ENCODE data around the gene USP44. TPM values are rescaled to one million over a fixed set of nuclear protein-coding genes. Genes with fewer than 3 reads are reported as not detected.
A peak's percentile ranks its signal among the peaks of the same experiment; 100 is the strongest.
"Not testable (repeated sequence)": the region's sequence is repeated elsewhere in the genome, so short reads cannot be mapped to it uniquely, and the experiment has no call there.

Gene USP44
- total RNA-seq, result under 1 TPM; 0.82 to 0.93 TPM

DNA sequence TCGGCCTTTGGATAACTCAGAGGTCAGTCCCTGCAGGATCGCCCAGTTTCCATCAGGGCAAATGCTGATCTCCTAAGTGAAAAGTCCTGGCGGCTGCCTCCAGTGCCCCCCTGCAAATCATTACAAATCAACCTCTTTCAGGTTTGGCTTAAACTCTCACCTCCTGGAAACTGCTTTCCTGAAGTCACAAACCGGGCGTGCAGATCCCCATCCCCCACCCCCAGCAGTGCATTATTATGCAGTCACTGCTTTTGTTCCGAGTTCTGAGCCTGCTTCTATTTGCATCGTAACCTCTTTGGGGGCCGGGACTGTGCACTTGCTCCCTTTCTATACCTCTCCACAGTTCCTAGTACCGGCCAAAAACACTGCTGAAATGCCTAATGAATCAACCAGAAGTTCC, at the start of gene USP44:
Gene USP44 (minus strand): TSS at position 172 of the 400 bp plus-strand sequence. CDS start 17,220 bp downstream, outside the sequence.
- no peaks in the 10 kb centered on the region for H3K36me3 Mint-ChIP-seq (ENCODE audit: low read depth)
- H3K27ac Mint-ChIP-seq, result no peak within 1 kb of the TSS
- no peaks in the 10 kb centered on the region for H3K9me3 Mint-ChIP-seq
- peaks cover 8% of the 10 kb centered on the region for H3K27me3 Mint-ChIP-seq
- H3K4me3 Mint-ChIP-seq, result peak within 1 kb of the TSS; percentile 9
- no peaks in the 10 kb centered on the region for H3K4me1 Mint-ChIP-seq
- ATAC-seq (replicated peaks), result no peak

DNA sequence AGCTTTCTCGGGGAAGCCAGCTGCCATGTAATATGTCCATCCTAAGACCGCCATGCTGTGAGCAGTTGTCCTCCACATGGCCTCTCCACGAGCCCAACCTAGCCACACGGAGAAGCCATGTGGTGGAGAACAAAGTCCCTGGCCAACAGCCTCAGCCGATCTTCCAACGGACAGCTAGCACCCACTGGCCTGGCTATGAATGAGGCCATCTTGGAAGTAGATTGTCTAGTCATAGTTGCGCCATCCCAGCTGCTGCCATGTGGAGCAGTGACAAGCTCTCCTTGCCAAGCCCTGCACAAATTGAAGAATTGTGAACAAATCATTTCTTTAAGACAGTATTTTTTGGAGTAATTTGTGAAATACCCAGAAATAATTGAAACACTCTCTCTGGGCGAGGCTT, 49.3 kb upstream of the USP44 start:
- H3K36me3 Mint-ChIP-seq (ENCODE audit: low read depth), result no peaks in the 10 kb centered on the region
- no peaks in the 10 kb centered on the region for H3K9me3 Mint-ChIP-seq
- no peaks in the 10 kb centered on the region for H3K4me1 Mint-ChIP-seq
- no peak overlapping the region for H3K27ac Mint-ChIP-seq
- no peak for ATAC-seq (replicated peaks)
- no peak overlapping the region for H3K4me3 Mint-ChIP-seq
- peaks cover 11% of the 10 kb centered on the region for H3K27me3 Mint-ChIP-seq

DNA sequence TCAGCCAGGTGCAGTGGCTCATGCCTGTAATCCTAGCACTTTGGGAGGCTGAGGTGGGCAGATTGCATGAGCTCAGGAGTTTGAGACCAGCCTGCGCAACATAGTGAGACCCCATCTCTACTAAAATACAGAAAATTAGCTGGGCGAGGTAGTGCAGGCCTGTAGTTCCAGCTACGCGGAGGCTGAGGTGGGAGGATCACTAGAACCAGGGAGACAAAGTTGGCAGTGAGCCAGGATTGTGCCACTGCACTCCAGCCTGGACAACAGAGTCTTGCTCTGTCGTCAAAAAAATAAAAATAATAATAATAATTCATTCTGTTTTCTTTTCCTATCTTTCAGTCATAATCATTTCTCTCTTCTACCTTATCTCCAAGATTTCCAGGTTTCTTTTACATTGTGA, 48.6 kb upstream of the USP44 start:
- no peak for ATAC-seq (replicated peaks)

DNA sequence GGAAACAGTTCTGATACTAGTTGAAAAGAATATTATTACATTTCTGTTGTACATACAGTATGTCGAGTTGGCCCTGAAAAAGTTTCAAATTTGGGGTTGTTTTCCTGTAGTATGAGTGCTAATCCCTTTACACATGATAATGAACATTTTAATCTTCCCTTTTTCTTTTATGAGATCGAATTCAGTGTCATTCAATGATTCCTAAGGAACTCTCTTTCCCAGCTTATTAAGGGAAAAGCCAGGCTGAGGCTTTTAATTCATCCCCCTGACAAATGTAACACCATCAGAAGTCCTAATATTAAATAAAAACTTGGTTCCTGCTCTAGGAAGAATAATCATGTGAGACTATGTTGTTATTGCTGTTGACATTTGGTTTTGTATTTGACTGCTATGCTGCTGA, 42.9 kb upstream of the USP44 start:
- ATAC-seq (replicated peaks), result no peak
- Mint-ChIP-seq H3K4me1 (no peaks in the 10 kb centered on the region), H3K27ac (no peak overlapping the region), H3K4me3 (no peak overlapping the region), H3K36me3 (ENCODE audit: low read depth) (no peaks in the 10 kb centered on the region), H3K27me3 (no peaks in the 10 kb centered on the region), H3K9me3 (no peaks in the 10 kb centered on the region)

More for the DNA sequence above, 48.6 kb upstream of the USP44 start:
- no peak overlapping the region for H3K4me3 Mint-ChIP-seq
- no peaks in the 10 kb centered on the region for H3K36me3 Mint-ChIP-seq (ENCODE audit: low read depth)
- no peak overlapping the region for H3K27ac Mint-ChIP-seq
- H3K27me3 Mint-ChIP-seq, result peaks cover 11% of the 10 kb centered on the region
- no peaks in the 10 kb centered on the region for H3K4me1 Mint-ChIP-seq
- no peaks in the 10 kb centered on the region for H3K9me3 Mint-ChIP-seq

DNA sequence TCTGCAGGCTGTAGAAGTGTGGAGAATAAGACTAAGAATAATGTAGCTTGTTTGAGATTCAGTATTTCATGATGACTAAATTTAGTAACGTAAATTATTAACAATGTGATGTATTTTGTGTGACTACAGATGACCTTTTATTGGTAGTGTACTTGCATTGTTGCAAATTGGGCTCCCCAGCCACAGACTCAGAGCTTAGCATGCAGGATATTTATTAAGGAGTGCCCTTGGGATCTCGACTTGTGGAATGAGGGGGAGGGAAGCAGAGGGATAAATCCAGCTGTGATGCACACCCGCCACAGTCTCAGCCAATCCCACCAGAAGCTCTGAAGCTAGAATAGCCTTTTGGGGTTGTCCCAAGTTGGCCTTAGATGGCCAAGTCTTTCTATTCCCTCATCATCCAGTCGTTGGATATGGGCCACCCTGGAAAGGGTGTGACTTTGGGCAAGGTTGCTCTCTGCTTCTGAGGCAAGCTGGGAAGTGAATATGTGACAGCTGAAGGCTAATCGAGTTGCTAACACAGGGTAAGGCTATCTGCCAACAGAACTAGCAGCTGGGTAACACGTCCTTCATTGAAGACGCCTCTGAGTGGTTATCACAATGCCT, 42.1 kb upstream of the USP44 start:
- H3K36me3 Mint-ChIP-seq (ENCODE audit: low read depth), result no peaks in the 10 kb centered on the region
- no peak overlapping the region for H3K4me3 Mint-ChIP-seq
- H3K27me3 Mint-ChIP-seq, result no peaks in the 10 kb centered on the region
- H3K4me1 Mint-ChIP-seq, result no peaks in the 10 kb centered on the region
- H3K27ac Mint-ChIP-seq, result no peak overlapping the region
- no peaks in the 10 kb centered on the region for H3K9me3 Mint-ChIP-seq
- ATAC-seq (replicated peaks), result no peak

DNA sequence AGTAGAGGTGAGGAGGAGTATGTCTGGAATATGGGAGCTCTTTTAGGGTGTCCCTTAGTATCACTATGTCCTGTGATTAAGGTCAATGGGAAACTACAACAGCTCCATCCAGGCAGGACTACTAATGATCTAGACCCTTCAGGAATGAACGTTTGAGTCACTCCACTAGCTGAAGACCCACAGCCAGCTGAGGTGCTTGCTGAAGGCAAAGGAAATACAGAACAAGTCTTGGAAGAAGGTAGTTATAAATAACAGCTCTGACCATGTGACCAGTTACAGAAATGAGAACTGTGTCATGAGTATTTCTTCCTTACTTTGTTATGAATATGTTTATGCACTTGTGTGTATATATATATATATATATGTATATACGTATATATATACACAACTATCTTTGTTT, 40.5 kb upstream of the USP44 start:
- H3K27ac Mint-ChIP-seq, result no peak overlapping the region

DNA sequence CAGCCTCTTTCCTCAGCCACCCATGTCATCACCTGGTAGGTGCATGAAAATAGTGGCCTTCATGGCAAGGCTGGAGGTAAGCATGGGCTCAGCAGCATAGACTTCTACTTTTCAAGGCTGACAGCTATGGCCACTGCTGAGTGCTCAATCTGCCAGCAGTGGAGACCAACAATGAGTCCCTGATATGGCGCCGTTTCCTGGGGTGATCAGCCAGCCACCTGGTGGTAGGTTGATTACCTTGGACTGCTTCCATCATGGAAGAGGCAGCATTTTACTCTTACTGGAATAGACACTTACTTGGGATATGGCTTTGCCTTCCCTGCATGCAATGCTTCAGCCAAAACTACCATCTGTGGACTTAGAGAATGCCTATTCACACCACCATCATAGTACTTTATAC, 39.5 kb upstream of the USP44 start:
- H3K4me3 Mint-ChIP-seq, result no peak overlapping the region
- no peaks in the 10 kb centered on the region for H3K4me1 Mint-ChIP-seq
- H3K36me3 Mint-ChIP-seq (ENCODE audit: low read depth), result no peaks in the 10 kb centered on the region
- H3K9me3 Mint-ChIP-seq, result no peaks in the 10 kb centered on the region
- H3K27ac Mint-ChIP-seq, result no peak overlapping the region
- ATAC-seq (replicated peaks), result no peak
- H3K27me3 Mint-ChIP-seq, result peaks cover 9% of the 10 kb centered on the region

More for the DNA sequence above, 40.5 kb upstream of the USP44 start:
- H3K36me3 Mint-ChIP-seq (ENCODE audit: low read depth), result no peaks in the 10 kb centered on the region
- H3K4me1 Mint-ChIP-seq, result no peaks in the 10 kb centered on the region
- H3K9me3 Mint-ChIP-seq, result no peaks in the 10 kb centered on the region
- ATAC-seq (replicated peaks), result no peak
- no peak overlapping the region for H3K4me3 Mint-ChIP-seq
- H3K27me3 Mint-ChIP-seq, result peaks cover 9% of the 10 kb centered on the region

DNA sequence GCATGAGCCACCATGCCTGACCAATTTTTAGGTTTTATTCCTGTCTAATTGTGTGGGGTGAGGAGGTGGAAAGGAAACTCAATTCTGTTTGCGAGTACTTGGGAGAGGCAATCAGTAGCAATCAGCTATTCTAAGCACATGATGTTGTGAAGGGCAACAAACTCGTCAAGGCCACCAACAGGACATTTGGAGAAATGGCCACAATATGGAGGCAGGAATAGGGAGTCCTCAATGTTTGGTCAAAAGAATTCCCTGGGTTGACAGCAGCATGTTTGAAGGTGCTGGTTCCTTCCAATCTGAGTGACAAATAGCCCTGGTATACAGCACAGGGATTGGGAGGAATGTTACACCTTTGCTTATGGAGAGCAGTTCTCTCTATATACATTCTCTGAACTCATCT, 32.7 kb upstream of the USP44 start:
- Mint-ChIP-seq H3K27me3 (peaks cover 17% of the 10 kb centered on the region), H3K4me1 (no peaks in the 10 kb centered on the region), H3K27ac (no peak overlapping the region), H3K4me3 (no peak overlapping the region), H3K36me3 (ENCODE audit: low read depth) (no peaks in the 10 kb centered on the region), H3K9me3 (no peaks in the 10 kb centered on the region)
- ATAC-seq (replicated peaks), result no peak

DNA sequence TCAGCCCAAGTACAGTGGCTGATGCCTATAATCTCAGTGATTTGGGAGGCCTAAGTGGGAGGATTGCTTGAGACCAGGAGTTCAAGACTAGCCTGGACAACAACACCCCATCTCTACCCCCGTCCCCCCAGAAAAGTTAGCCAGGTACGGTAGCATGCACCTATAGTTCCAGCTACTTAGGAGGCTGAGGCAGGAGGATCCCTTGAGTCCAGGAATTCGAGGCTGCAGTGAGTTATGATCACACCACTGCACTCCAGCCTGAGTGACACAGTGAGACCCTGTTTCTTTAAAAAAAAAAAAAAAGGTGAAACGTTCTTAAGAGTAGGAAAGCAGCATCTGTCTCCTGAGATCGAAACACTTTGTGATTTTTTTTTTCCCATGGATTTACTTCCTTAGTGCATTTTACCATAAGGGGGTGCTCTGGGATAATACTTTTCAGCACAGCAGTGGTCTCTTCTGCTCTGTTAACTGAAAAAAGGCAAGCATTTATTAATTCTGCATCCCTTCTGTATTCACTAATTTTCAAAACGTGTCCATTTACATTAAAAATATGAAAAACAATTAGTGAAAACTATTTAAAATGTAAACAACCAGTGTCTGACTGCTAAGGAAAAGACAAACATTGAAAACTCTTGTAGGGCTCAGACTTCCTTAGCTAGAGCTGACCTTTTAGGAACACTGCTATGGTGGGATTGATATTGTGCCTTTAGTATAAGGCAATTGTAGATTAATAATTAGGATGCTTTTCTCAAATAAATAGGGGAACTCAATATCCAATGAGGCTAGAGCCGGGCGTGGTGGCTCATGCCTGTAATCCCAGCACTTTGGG, 31.2 kb upstream of the USP44 start:
- Mint-ChIP-seq H3K4me1 (no peaks in the 10 kb centered on the region), H3K27me3 (peaks cover 20% of the 10 kb centered on the region)

DNA sequence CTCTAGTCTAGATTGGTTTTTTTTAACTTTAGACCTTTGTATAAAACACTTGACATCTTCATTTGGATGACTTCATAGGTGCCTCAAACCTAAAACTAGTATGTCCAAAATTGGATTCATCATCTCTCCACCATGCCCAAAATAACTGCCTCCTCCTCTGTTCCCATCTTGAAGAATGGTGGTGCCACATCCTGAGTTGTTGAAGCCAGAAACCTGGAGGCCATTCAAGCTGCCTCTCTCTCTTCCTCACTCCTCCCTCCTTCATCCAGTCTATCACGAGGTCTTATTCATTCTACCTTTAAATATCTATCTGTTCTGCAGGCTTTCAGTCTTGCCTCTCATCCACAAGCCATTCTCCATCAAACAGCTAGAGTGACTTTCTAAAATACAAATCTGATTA, 26.5 kb upstream of the USP44 start:
- H3K36me3 Mint-ChIP-seq (ENCODE audit: low read depth), result no peaks in the 10 kb centered on the region
- no peaks in the 10 kb centered on the region for H3K9me3 Mint-ChIP-seq
- no peak overlapping the region for H3K4me3 Mint-ChIP-seq
- peaks cover 12% of the 10 kb centered on the region for H3K27me3 Mint-ChIP-seq
- H3K4me1 Mint-ChIP-seq, result no peaks in the 10 kb centered on the region
- no peak for ATAC-seq (replicated peaks)
- no peak overlapping the region for H3K27ac Mint-ChIP-seq

More for the DNA sequence above, 31.2 kb upstream of the USP44 start:
- Mint-ChIP-seq H3K4me3 (no peak overlapping the region), H3K27ac (no peak overlapping the region), H3K9me3 (no peaks in the 10 kb centered on the region), H3K36me3 (ENCODE audit: low read depth) (no peaks in the 10 kb centered on the region)
- no peak for ATAC-seq (replicated peaks)

DNA sequence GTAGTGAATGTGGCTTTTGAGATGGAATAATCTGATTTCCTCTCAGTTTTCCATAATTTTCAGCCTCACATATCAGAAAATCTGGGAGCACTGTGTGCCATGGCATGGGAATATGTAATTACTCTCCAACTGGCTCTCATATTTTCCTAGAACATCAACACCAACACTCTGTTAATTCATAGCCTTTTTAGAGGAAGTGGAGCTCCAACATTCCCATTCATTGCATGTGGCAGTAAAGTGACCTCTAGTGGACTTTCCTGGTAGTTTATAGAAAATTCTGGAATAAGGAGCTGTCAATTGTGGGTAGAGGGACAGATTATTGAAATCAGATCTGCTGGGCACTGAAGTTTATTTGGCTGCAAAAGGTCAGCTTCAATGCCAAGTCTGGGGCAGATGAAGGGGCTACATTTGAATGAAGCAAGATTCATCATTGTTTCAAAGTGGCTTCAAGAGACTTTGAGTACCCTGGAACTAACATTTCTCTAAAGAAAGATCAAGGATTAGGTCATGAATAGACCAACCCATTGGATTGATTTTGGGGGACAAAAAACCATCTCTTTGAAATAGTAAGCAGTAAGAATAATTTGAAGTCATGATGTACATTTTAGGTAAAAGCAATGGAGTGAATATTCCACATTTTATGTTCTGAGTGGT, 23.6 kb upstream of the USP44 start:
- Mint-ChIP-seq H3K4me1 (no peaks in the 10 kb centered on the region), H3K9me3 (no peaks in the 10 kb centered on the region), H3K4me3 (no peak overlapping the region), H3K27ac (no peak overlapping the region), H3K36me3 (ENCODE audit: low read depth) (no peaks in the 10 kb centered on the region), H3K27me3 (peaks cover 10% of the 10 kb centered on the region)
- no peak for ATAC-seq (replicated peaks)

DNA sequence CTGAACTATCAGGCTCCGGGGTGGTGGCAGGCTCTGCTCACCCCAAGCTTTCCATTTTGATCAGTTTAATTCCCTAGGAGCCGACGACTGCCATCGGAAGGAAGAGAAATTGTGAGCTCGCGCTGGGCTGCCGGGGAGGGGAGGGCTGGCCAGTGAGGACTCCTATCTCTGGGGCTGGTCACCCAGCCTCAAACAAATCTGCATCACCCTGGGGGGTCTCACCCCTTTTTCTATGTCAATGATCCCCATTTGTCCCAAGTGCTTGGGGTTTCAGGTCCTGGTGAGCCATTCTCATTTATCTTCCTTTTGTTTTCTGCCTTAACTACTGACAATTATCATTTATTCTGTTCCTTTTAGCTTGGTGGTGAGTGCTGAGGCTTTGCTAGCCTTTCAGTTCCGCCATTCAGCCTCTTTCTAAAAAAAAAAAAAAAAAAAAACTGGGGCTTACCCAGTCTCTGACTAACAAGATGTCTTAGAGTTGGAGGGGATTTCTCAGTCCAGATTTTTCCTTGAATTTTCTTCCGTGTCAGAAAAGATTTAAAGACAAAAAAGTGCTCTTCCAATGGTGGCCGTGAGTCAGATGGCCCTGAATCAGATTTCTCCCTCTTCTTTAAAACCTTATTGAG, 22.8 kb upstream of the USP44 start:
- H3K9me3 Mint-ChIP-seq, result no peaks in the 10 kb centered on the region
- H3K36me3 Mint-ChIP-seq (ENCODE audit: low read depth), result no peaks in the 10 kb centered on the region
- H3K4me3 Mint-ChIP-seq, result no peak overlapping the region
- ATAC-seq (replicated peaks), result no peak
- peaks cover 10% of the 10 kb centered on the region for H3K27me3 Mint-ChIP-seq
- no peaks in the 10 kb centered on the region for H3K4me1 Mint-ChIP-seq
- H3K27ac Mint-ChIP-seq, result peak overlapping the region; percentile 36

DNA sequence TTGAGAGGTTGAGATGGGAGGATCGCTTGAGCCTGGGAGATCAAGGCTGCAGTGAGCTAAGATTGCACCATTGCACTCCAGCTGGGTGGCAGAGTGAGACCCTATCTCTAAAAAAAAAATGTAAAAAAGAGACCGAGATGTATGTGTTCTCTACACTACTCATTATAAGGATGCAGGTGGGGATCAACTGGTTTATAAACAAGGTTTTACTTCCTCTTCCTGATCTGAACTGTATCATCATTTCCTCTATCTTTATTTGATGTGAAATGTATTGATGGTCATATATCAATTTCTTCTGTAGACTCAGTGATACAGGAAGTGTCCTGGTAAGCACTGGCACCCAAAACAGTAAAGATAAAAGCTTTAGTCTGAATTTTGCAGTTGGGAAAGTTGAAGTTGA, 20.1 kb upstream of the USP44 start:
- no peak for ATAC-seq (replicated peaks)
- Mint-ChIP-seq H3K9me3 (no peaks in the 10 kb centered on the region), H3K4me3 (no peak overlapping the region), H3K27me3 (peaks cover 8% of the 10 kb centered on the region), H3K4me1 (peaks cover 5% of the 10 kb centered on the region), H3K27ac (no peak overlapping the region), H3K36me3 (ENCODE audit: low read depth) (no peaks in the 10 kb centered on the region)

DNA sequence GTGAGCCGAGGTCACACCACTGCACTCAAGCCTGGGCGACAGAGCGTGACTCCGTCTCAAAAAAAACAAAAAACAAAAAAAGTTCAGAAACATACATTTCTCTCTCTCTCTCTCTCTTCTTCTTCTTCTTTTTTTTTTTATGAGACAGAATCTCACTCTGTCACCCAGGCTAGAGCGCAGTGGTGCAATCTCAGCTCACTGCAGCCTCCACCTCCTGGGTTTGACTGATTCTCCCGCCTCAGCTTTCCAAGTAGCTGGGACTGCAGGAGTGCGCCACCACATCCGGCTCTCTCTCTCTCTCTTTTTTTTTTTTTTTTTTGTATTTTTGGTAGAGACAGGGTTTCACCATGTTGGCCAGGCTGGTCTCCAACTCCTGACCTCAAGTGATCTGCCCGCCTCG, 16.8 kb upstream of the USP44 start:
- H3K36me3 Mint-ChIP-seq (ENCODE audit: low read depth); H3K27me3 Mint-ChIP-seq; H3K4me3 Mint-ChIP-seq; H3K4me1 Mint-ChIP-seq; H3K27ac Mint-ChIP-seq; ATAC-seq (replicated peaks); H3K9me3 Mint-ChIP-seq: not testable (repeated sequence)

Data from activated T-helper 17 cell treated with anti-CD3 and anti-CD28 coated beads, Interleukin-2, amount 50 U/mL, for 72 hours (primary cell).